Measurements from ENCODE around the gene CYP2C8. TPM values are rescaled to one million over a fixed set of nuclear protein-coding genes. Genes with fewer than 3 reads are reported as not detected.
"Not testable (repeated sequence)": the region's sequence is repeated elsewhere in the genome, so short reads cannot be mapped to it uniquely, and the experiment has no call there.

CYP2C8 gene
- polyA plus RNA-seq (2013), result 2.2 TPM

GRCh38 chr10:95069286-95069685 is at the start of gene CYP2C8:
TSS of gene CYP2C8 (minus strand) at chr10:95069497. CDS start at chr10:95069402, 95 bp downstream.
- Histone ChIP-seq H3K27ac (ENCODE audit: insufficient read depth in 1 of 2, low read depth in 1 of 2, low read length in 2 of 2, poor library complexity in 1 of 2, severe bottlenecking in 2 of 2) (no peak within 1 kb of the TSS), H3K9me3 (ENCODE audit: control extremely low read depth in 1 of 5, control insufficient read depth in 4 of 5, insufficient read depth in 2 of 5, low read depth in 1 of 5, low read length in 4 of 5) (peaks cover 0 to 5% (median 0%) of the 10 kb centered on the region in 5 experiments), H3K27me3 (replicated peaks in 2 of 5; ENCODE audit: control insufficient read depth in 4 of 5, insufficient read depth in 5 of 5, low read length in 4 of 5) (no peaks in the 10 kb centered on the region), H3K4me3 (ENCODE audit: control insufficient read depth in 1 of 7, extremely low read depth in 1 of 7, insufficient read depth in 4 of 7, low read depth in 2 of 7, low read length in 6 of 7) (no peak within 1 kb of the TSS), H3K4me1 (ENCODE audit: control extremely low read depth in 1 of 4, control insufficient read depth in 4 of 4, insufficient read depth in 4 of 4, low read length in 3 of 4) (no peaks in the 10 kb centered on the region), H3K36me3 (ENCODE audit: control insufficient read depth in 4 of 4, insufficient read depth in 4 of 4, low read length in 3 of 4) (peaks cover 0 to 2% (median 0%) of the 10 kb centered on the region in 4 experiments)
- ChIA-PET CTCF (no interaction called here), POLR2A (no interaction called here)
- DNase-seq, result no peak

GRCh38 chr10:95116869-95117269 is 47.6 kb upstream of the CYP2C8 start:
- peaks cover 0 to 23% (median 4%) of the 10 kb centered on the region in 5 experiments for H3K9me3 ChIP-seq (ENCODE audit: control extremely low read depth in 1 of 5, control insufficient read depth in 4 of 5, insufficient read depth in 2 of 5, low read depth in 1 of 5, low read length in 4 of 5)
- WGBS (ENCODE audit: insufficient coverage), result 0% methylated on average over 1 of the region's 2 CpGs
- POLR2A ChIA-PET, result no interaction called here

GRCh38 chr10:95110823-95111222 is 41.5 kb upstream of the CYP2C8 start:
- POLR2A ChIA-PET; H3K27me3 ChIP-seq (replicated peaks in 2 of 5; ENCODE audit: control insufficient read depth in 4 of 5, insufficient read depth in 5 of 5, low read length in 4 of 5); H3K9me3 ChIP-seq (ENCODE audit: control extremely low read depth in 1 of 5, control insufficient read depth in 4 of 5, insufficient read depth in 2 of 5, low read depth in 1 of 5, low read length in 4 of 5); H3K4me3 ChIP-seq (ENCODE audit: control insufficient read depth in 1 of 7, extremely low read depth in 1 of 7, insufficient read depth in 4 of 7, low read depth in 2 of 7, low read length in 6 of 7); H3K4me1 ChIP-seq (ENCODE audit: control extremely low read depth in 1 of 4, control insufficient read depth in 4 of 4, insufficient read depth in 4 of 4, low read length in 3 of 4); H3K36me3 ChIP-seq (ENCODE audit: control insufficient read depth in 4 of 4, insufficient read depth in 4 of 4, low read length in 3 of 4); H3K27ac ChIP-seq (ENCODE audit: insufficient read depth in 1 of 2, low read depth in 1 of 2, low read length in 2 of 2, poor library complexity in 1 of 2, severe bottlenecking in 2 of 2); CTCF ChIA-PET; DNase-seq: not testable (repeated sequence)
- WGBS (ENCODE audit: insufficient coverage), result 95% methylated on average over 3 of the region's 6 CpGs

More at GRCh38 chr10:95116869-95117269, 47.6 kb upstream of the CYP2C8 start:
- peaks cover 0 to 3% (median 1%) of the 10 kb centered on the region in 4 experiments for H3K4me1 ChIP-seq (ENCODE audit: control extremely low read depth in 1 of 4, control insufficient read depth in 4 of 4, insufficient read depth in 4 of 4, low read length in 3 of 4)
- DNase-seq, result no peak
- CTCF ChIA-PET, result no interaction called here
- H3K27me3 ChIP-seq (replicated peaks in 2 of 5; ENCODE audit: control insufficient read depth in 4 of 5, insufficient read depth in 5 of 5, low read length in 4 of 5), result no peaks in the 10 kb centered on the region
- no peak overlapping the region for H3K27ac ChIP-seq (ENCODE audit: insufficient read depth in 1 of 2, low read depth in 1 of 2, low read length in 2 of 2, poor library complexity in 1 of 2, severe bottlenecking in 2 of 2)
- no peaks in the 10 kb centered on the region for H3K36me3 ChIP-seq (ENCODE audit: control insufficient read depth in 4 of 4, insufficient read depth in 4 of 4, low read length in 3 of 4)
- no peak overlapping the region for H3K4me3 ChIP-seq (ENCODE audit: control insufficient read depth in 1 of 7, extremely low read depth in 1 of 7, insufficient read depth in 4 of 7, low read depth in 2 of 7, low read length in 6 of 7)

GRCh38 chr10:95097805-95098204 is 28.5 kb upstream of the CYP2C8 start:
- WGBS (ENCODE audit: insufficient coverage), result 83% methylated on average over 1 of the region's 1 CpG
- Histone ChIP-seq H3K27ac (ENCODE audit: insufficient read depth in 1 of 2, low read depth in 1 of 2, low read length in 2 of 2, poor library complexity in 1 of 2, severe bottlenecking in 2 of 2) (no peak overlapping the region), H3K4me3 (ENCODE audit: control insufficient read depth in 1 of 7, extremely low read depth in 1 of 7, insufficient read depth in 4 of 7, low read depth in 2 of 7, low read length in 6 of 7) (no peak overlapping the region), H3K36me3 (ENCODE audit: control insufficient read depth in 4 of 4, insufficient read depth in 4 of 4, low read length in 3 of 4) (no peaks in the 10 kb centered on the region), H3K4me1 (ENCODE audit: control extremely low read depth in 1 of 4, control insufficient read depth in 4 of 4, insufficient read depth in 4 of 4, low read length in 3 of 4) (no peaks in the 10 kb centered on the region), H3K9me3 (ENCODE audit: control extremely low read depth in 1 of 5, control insufficient read depth in 4 of 5, insufficient read depth in 2 of 5, low read depth in 1 of 5, low read length in 4 of 5) (no peaks in the 10 kb centered on the region), H3K27me3 (replicated peaks in 2 of 5; ENCODE audit: control insufficient read depth in 4 of 5, insufficient read depth in 5 of 5, low read length in 4 of 5) (no peaks in the 10 kb centered on the region)
- CTCF ChIA-PET, result no interaction called here
- no peak for DNase-seq
- POLR2A ChIA-PET, result no interaction called here

GRCh38 chr10:95096143-95096542 is 26.8 kb upstream of the CYP2C8 start:
- Histone ChIP-seq H3K9me3 (ENCODE audit: control extremely low read depth in 1 of 5, control insufficient read depth in 4 of 5, insufficient read depth in 2 of 5, low read depth in 1 of 5, low read length in 4 of 5) (no peaks in the 10 kb centered on the region), H3K36me3 (ENCODE audit: control insufficient read depth in 4 of 4, insufficient read depth in 4 of 4, low read length in 3 of 4) (no peaks in the 10 kb centered on the region), H3K4me3 (ENCODE audit: control insufficient read depth in 1 of 7, extremely low read depth in 1 of 7, insufficient read depth in 4 of 7, low read depth in 2 of 7, low read length in 6 of 7) (no peak overlapping the region), H3K27me3 (replicated peaks in 2 of 5; ENCODE audit: control insufficient read depth in 4 of 5, insufficient read depth in 5 of 5, low read length in 4 of 5) (no peaks in the 10 kb centered on the region), H3K4me1 (ENCODE audit: control extremely low read depth in 1 of 4, control insufficient read depth in 4 of 4, insufficient read depth in 4 of 4, low read length in 3 of 4) (no peaks in the 10 kb centered on the region), H3K27ac (ENCODE audit: insufficient read depth in 1 of 2, low read depth in 1 of 2, low read length in 2 of 2, poor library complexity in 1 of 2, severe bottlenecking in 2 of 2) (no peak overlapping the region)
- POLR2A ChIA-PET, result no interaction called here
- 100% methylated on average over 1 of the region's 1 CpG for WGBS (ENCODE audit: insufficient coverage)
- CTCF ChIA-PET, result no interaction called here
- DNase-seq, result no peak

- POLR2A ChIA-PET; H3K27me3 ChIP-seq (replicated peaks in 2 of 5; ENCODE audit: control insufficient read depth in 4 of 5, insufficient read depth in 5 of 5, low read length in 4 of 5); H3K9me3 ChIP-seq (ENCODE audit: control extremely low read depth in 1 of 5, control insufficient read depth in 4 of 5, insufficient read depth in 2 of 5, low read depth in 1 of 5, low read length in 4 of 5): not testable (repeated sequence)
These were observed 10.3 kb upstream of the CYP2C8 start for GRCh38 chr10:95079626-95080025.

GRCh38 chr10:95077556-95077955 is 8.3 kb upstream of the CYP2C8 start:
- DNase-seq, result no peak
- POLR2A ChIA-PET, result no interaction called here

More at GRCh38 chr10:95079626-95080025, 10.3 kb upstream of the CYP2C8 start:
- 100% methylated on average over 2 of the region's 5 CpGs for WGBS (ENCODE audit: insufficient coverage)
- H3K4me1 ChIP-seq (ENCODE audit: control extremely low read depth in 1 of 4, control insufficient read depth in 4 of 4, insufficient read depth in 4 of 4, low read length in 3 of 4); H3K4me3 ChIP-seq (ENCODE audit: control insufficient read depth in 1 of 7, extremely low read depth in 1 of 7, insufficient read depth in 4 of 7, low read depth in 2 of 7, low read length in 6 of 7); CTCF ChIA-PET; DNase-seq; H3K27ac ChIP-seq (ENCODE audit: insufficient read depth in 1 of 2, low read depth in 1 of 2, low read length in 2 of 2, poor library complexity in 1 of 2, severe bottlenecking in 2 of 2); H3K36me3 ChIP-seq (ENCODE audit: control insufficient read depth in 4 of 4, insufficient read depth in 4 of 4, low read length in 3 of 4): not testable (repeated sequence)

More at GRCh38 chr10:95077556-95077955, 8.3 kb upstream of the CYP2C8 start:
- no peak overlapping the region for H3K27ac ChIP-seq (ENCODE audit: insufficient read depth in 1 of 2, low read depth in 1 of 2, low read length in 2 of 2, poor library complexity in 1 of 2, severe bottlenecking in 2 of 2)
- no peaks in the 10 kb centered on the region for H3K27me3 ChIP-seq (replicated peaks in 2 of 5; ENCODE audit: control insufficient read depth in 4 of 5, insufficient read depth in 5 of 5, low read length in 4 of 5)
- H3K9me3 ChIP-seq (ENCODE audit: control extremely low read depth in 1 of 5, control insufficient read depth in 4 of 5, insufficient read depth in 2 of 5, low read depth in 1 of 5, low read length in 4 of 5), result no peaks in the 10 kb centered on the region
- CTCF ChIA-PET, result no interaction called here
- no peaks in the 10 kb centered on the region for H3K36me3 ChIP-seq (ENCODE audit: control insufficient read depth in 4 of 4, insufficient read depth in 4 of 4, low read length in 3 of 4)
- H3K4me1 ChIP-seq (ENCODE audit: control extremely low read depth in 1 of 4, control insufficient read depth in 4 of 4, insufficient read depth in 4 of 4, low read length in 3 of 4), result no peaks in the 10 kb centered on the region
- no peak overlapping the region for H3K4me3 ChIP-seq (ENCODE audit: control insufficient read depth in 1 of 7, extremely low read depth in 1 of 7, insufficient read depth in 4 of 7, low read depth in 2 of 7, low read length in 6 of 7)

All from common myeloid progenitor, CD34-positive (primary cell).